SW 1271 (cell line): ENCODE results near the gene CDS2.

ENCODE experiments used
- DNase-seq, 2 experiments: peaks; one replicate each; lab custom pipeline; 2025; lab: John Stamatoyannopoulos, UW

Gene CDS2

GRCh38 chr20:5153612-5154542 lies 27.1 kb downstream of the CDS2 start:
- DNase-seq = no peak

GRCh38 chr20:5154543-5154925 lies 27.7 kb downstream of the CDS2 start:
- DNase-seq = no peak

- no peak for DNase-seq
These were observed 28.6 kb downstream of the CDS2 start for GRCh38 chr20:5155404-5155803.

- DNase-seq = peak; percentile 63 to 85
These were observed 30.1 kb downstream of the CDS2 start for GRCh38 chr20:5156675-5157448.

GRCh38 chr20:5159928-5160327 lies 33.1 kb downstream of the CDS2 start:
- no peak for DNase-seq

GRCh38 chr20:5160882-5161281 lies 34.1 kb downstream of the CDS2 start:
- no peak for DNase-seq

GRCh38 chr20:5161536-5162164 lies 34.8 kb downstream of the CDS2 start:
- no peak for DNase-seq

GRCh38 chr20:5164645-5165625 lies 38.1 kb downstream of the CDS2 start:
- no peak for DNase-seq

- DNase-seq = peak in 1 of 2 experiments; percentile 48
These were observed 42.0 kb downstream of the CDS2 start for GRCh38 chr20:5168651-5169396.

- no peak for DNase-seq
These were observed 43.5 kb downstream of the CDS2 start for GRCh38 chr20:5170341-5170740.

GRCh38 chr20:5171064-5171789 lies 44.4 kb downstream of the CDS2 start:
- DNase-seq = no peak

GRCh38 chr20:5171790-5172164 lies 45.0 kb downstream of the CDS2 start:
- DNase-seq = no peak

- DNase-seq = no peak
These were observed 45.4 kb downstream of the CDS2 start for GRCh38 chr20:5172167-5172601.

GRCh38 chr20:5172903-5173463 lies 46.2 kb downstream of the CDS2 start:
- DNase-seq = no peak

GRCh38 chr20:5173751-5174150 lies 46.9 kb downstream of the CDS2 start:
- no peak for DNase-seq

GRCh38 chr20:5177071-5177470 lies 50.3 kb downstream of the CDS2 start:
- no peak for DNase-seq

GRCh38 chr20:5178046-5178445 lies 51.2 kb downstream of the CDS2 start:
- DNase-seq = no peak

- DNase-seq = no peak
These were observed 53.6 kb downstream of the CDS2 start for GRCh38 chr20:5180421-5180820.

- DNase-seq = no peak
These were observed 54.1 kb downstream of the CDS2 start for GRCh38 chr20:5180933-5181332.

GRCh38 chr20:5181492-5181891 lies 54.7 kb downstream of the CDS2 start:
- DNase-seq = no peak
